Neural cell (in vitro differentiated cells): ENCODE measurements around the gene DMRTA1. TPM values are rescaled to one million over a fixed set of nuclear protein-coding genes. Genes with fewer than 3 reads are reported as not detected.

Experiments
- H2AFZ ChIP-seq: fragments of 200-600, 300-800 bp; sonication (generic), shearing (Covaris generic); 2 replicates; pipeline ENCODE4 v1.6.0; 2014; ENCODE audit warnings: low read depth, mild to moderate bottlenecking, antibody characterized with exemption, low read length, moderate library complexity
- H3F3A ChIP-seq: fragments of 200-600 bp; shearing (Covaris generic); 2 replicates; pipeline ENCODE4 v1.6.1; 2016; ENCODE audit warnings: mild to moderate bottlenecking, moderate library complexity, mixed read lengths, antibody characterized with exemption, low read length; ENCODE audit not compliant: insufficient read depth, poor library complexity, severe bottlenecking
- H3K27ac ChIP-seq: fragments of 200-600, 300-800 bp; sonication (generic), shearing (Covaris generic); 2 replicates; pipeline ENCODE4 v1.5.1; 2014; ENCODE audit warnings: mild to moderate bottlenecking, low read length, moderate library complexity
- H3K27me3 ChIP-seq: fragments of 300-800, 200-600 bp; sonication (generic), shearing (Covaris generic); 2 replicates; pipeline ENCODE4 v1.6.0; 2014; ENCODE audit warnings: mild to moderate bottlenecking, low read depth, low read length, moderate library complexity; ENCODE audit not compliant: insufficient read depth
- H3K36me3 ChIP-seq: fragments of 300-800, 200-600 bp; sonication (generic), shearing (Covaris generic); 2 replicates; pipeline ENCODE4 v1.5.1; 2014; ENCODE audit warnings: mild to moderate bottlenecking, antibody characterized with exemption, low read length, moderate library complexity; ENCODE audit not compliant: insufficient read depth
- H3K4me2 ChIP-seq: fragments of 300-800, 200-600 bp; sonication (generic), shearing (Covaris generic); 2 replicates; pipeline ENCODE4 v1.6.0; 2014; ENCODE audit warnings: mild to moderate bottlenecking, low read length
- H3K4me3 ChIP-seq: fragments of 300-800, 200-600 bp; sonication (generic), shearing (Covaris generic); 2 replicates; pipeline ENCODE4 v1.5.1; 2014; ENCODE audit warnings: mild to moderate bottlenecking, low read length, moderate library complexity
- H3K79me2 ChIP-seq: fragments of 200-600 bp; shearing (Covaris generic); replicated peaks from 2 replicates; pipeline ENCODE4 v1.6.0; 2014; ENCODE audit warnings: mild to moderate bottlenecking, low read length, moderate library complexity; ENCODE audit not compliant: insufficient read depth
- H3K9ac ChIP-seq: fragments of 300-800, 200-600 bp; sonication (generic), shearing (Covaris generic); 2 replicates; pipeline ENCODE4 v1.6.1; 2016; ENCODE audit warnings: mild to moderate bottlenecking, low read length, mixed read lengths
- H3K9me2 ChIP-seq: fragments of 200-600 bp; shearing (Covaris generic); 2 replicates; pipeline ENCODE4 v1.6.1; 2016; ENCODE audit warnings: mild to moderate bottlenecking, low read length, mixed read lengths; ENCODE audit not compliant: insufficient read depth
- H3K9me3 ChIP-seq: fragments of 200-600, 300-800 bp; sonication (generic), shearing (Covaris generic); 2 replicates; pipeline ENCODE4 v1.6.1; 2016; ENCODE audit warnings: mild to moderate bottlenecking, mixed run types, low read length, moderate library complexity, mixed read lengths
- H4K20me1 ChIP-seq: fragments of 200-600 bp; shearing (Covaris generic); 2 replicates; pipeline ENCODE4 v1.6.1; 2016; ENCODE audit warnings: mild to moderate bottlenecking, mixed run types; ENCODE audit not compliant: insufficient read depth
- EP300 ChIP-seq: fragments of 450-650 bp; conservative IDR thresholded peaks from 2 replicates; pipeline ENCODE4 v1.6.1; 2014; ENCODE audit warnings: antibody characterized with exemption, mild to moderate bottlenecking, moderate library complexity; ENCODE audit not compliant: poor library complexity, severe bottlenecking
- EZH2 ChIP-seq: fragments of 200-600, 300-800 bp; shearing (Covaris generic), sonication (generic); IDR thresholded peaks from 2 replicates; pipeline ENCODE4 v1.6.1; 2014; ENCODE audit warnings: antibody characterized with exemption, low read length, borderline replicate concordance, mild to moderate bottlenecking; ENCODE audit not compliant: insufficient read depth, poor library complexity, severe bottlenecking
- MXI1 ChIP-seq: fragments of 450-650 bp; conservative IDR thresholded peaks from 2 replicates; pipeline ENCODE4 v1.6.1; 2014; ENCODE audit warnings: antibody characterized with exemption, mild to moderate bottlenecking; ENCODE audit not compliant: poor library complexity, severe bottlenecking
- POLR2AphosphoS5 ChIP-seq: IDR thresholded peaks from 2 replicates; pipeline ENCODE4 v1.6.1; 2012
- RAD21 ChIP-seq: fragments of 450-650 bp; conservative IDR thresholded peaks from 2 replicates; pipeline ENCODE4 v1.6.1; 2014; ENCODE audit warnings: antibody characterized with exemption, mild to moderate bottlenecking, moderate library complexity
- SMC3 ChIP-seq: fragments of 450-650 bp; conservative IDR thresholded peaks from 2 replicates; pipeline ENCODE4 v1.6.1; 2014; ENCODE audit warnings: antibody characterized with exemption, mild to moderate bottlenecking, moderate library complexity; ENCODE audit not compliant: poor library complexity
- TAF1 ChIP-seq: IDR thresholded peaks from 2 replicates; pipeline ENCODE4 v1.6.1; 2012; ENCODE audit warnings: low read depth
- polyA plus RNA-seq: library from polyadenylated mRNA; depleted of rRNA; stranded (reverse); fragments of >200 nt; gene quantifications from 2 replicates; pipeline ENCODE4 v1.2.3, GENCODE V29; 2014
- TF ChIP-seq, protein P1 (sequence below): IDR thresholded peaks from 2 replicates; pipeline ENCODE4 v1.6.1; 2012; ENCODE audit warnings: borderline replicate concordance
- TF ChIP-seq, protein P2 (sequence below): fragments of 450-650 bp; IDR thresholded peaks from 2 replicates; pipeline ENCODE4 v1.5.1; 2014; ENCODE audit warnings: antibody characterized with exemption, mild to moderate bottlenecking, moderate library complexity; ENCODE audit not compliant: poor library complexity, severe bottlenecking

The DMRTA1 gene
- polyA plus RNA-seq, 1 donor from 2014 or later, result 0.64 TPM

DNA sequence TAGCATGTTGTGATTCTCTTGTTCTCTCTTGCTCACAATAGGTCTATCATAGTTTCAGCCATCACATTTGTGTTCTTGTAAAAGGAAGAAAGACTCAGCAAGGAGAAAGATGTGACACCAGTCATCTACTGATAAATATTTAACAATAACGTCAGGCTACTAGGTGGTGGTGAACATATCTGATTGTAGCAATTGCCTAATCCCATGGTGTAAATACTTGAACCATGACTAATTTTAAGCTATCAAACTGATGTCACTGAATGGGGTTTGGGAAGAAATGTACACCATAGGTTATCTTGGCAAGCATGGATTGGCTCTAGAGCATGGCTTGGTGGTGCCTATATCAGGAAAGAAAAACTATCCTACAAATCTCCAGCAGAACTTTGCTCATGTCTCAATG, 16.6 kb downstream of the DMRTA1 start:
- H2AFZ ChIP-seq, result no peak overlapping the region
- TF ChIP-seq, protein P1, sequence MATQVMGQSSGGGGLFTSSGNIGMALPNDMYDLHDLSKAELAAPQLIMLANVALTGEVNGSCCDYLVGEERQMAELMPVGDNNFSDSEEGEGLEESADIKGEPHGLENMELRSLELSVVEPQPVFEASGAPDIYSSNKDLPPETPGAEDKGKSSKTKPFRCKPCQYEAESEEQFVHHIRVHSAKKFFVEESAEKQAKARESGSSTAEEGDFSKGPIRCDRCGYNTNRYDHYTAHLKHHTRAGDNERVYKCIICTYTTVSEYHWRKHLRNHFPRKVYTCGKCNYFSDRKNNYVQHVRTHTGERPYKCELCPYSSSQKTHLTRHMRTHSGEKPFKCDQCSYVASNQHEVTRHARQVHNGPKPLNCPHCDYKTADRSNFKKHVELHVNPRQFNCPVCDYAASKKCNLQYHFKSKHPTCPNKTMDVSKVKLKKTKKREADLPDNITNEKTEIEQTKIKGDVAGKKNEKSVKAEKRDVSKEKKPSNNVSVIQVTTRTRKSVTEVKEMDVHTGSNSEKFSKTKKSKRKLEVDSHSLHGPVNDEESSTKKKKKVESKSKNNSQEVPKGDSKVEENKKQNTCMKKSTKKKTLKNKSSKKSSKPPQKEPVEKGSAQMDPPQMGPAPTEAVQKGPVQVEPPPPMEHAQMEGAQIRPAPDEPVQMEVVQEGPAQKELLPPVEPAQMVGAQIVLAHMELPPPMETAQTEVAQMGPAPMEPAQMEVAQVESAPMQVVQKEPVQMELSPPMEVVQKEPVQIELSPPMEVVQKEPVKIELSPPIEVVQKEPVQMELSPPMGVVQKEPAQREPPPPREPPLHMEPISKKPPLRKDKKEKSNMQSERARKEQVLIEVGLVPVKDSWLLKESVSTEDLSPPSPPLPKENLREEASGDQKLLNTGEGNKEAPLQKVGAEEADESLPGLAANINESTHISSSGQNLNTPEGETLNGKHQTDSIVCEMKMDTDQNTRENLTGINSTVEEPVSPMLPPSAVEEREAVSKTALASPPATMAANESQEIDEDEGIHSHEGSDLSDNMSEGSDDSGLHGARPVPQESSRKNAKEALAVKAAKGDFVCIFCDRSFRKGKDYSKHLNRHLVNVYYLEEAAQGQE, result no peak
- TF ChIP-seq RAD21 (no peak), TAF1 (no peak), EZH2 (no peak), POLR2AphosphoS5 (no peak), EP300 (no peak), SMC3 (no peak), MXI1 (no peak)
- TF ChIP-seq, protein P2, sequence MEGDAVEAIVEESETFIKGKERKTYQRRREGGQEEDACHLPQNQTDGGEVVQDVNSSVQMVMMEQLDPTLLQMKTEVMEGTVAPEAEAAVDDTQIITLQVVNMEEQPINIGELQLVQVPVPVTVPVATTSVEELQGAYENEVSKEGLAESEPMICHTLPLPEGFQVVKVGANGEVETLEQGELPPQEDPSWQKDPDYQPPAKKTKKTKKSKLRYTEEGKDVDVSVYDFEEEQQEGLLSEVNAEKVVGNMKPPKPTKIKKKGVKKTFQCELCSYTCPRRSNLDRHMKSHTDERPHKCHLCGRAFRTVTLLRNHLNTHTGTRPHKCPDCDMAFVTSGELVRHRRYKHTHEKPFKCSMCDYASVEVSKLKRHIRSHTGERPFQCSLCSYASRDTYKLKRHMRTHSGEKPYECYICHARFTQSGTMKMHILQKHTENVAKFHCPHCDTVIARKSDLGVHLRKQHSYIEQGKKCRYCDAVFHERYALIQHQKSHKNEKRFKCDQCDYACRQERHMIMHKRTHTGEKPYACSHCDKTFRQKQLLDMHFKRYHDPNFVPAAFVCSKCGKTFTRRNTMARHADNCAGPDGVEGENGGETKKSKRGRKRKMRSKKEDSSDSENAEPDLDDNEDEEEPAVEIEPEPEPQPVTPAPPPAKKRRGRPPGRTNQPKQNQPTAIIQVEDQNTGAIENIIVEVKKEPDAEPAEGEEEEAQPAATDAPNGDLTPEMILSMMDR, result no peak
- no peak overlapping the region for H3K9ac ChIP-seq
- H3K27me3 ChIP-seq, result no peaks in the 10 kb centered on the region
- H3K4me2 ChIP-seq, result no peak overlapping the region
- no peaks in the 10 kb centered on the region for H3K9me3 ChIP-seq
- H3K79me2 ChIP-seq, result no peaks in the 10 kb centered on the region
- H3K9me2 ChIP-seq, result no peaks in the 10 kb centered on the region
- H3K36me3 ChIP-seq, result no peaks in the 10 kb centered on the region
- no peaks in the 10 kb centered on the region for H3F3A ChIP-seq
- H3K4me3 ChIP-seq, result no peak overlapping the region
- no peak overlapping the region for H3K27ac ChIP-seq
- H4K20me1 ChIP-seq, result no peaks in the 10 kb centered on the region

GRCh38 chr9:22469928-22470544, 23.4 kb downstream of the DMRTA1 start:
- Histone ChIP-seq H3K27me3 (no peaks in the 10 kb centered on the region), H3K36me3 (no peaks in the 10 kb centered on the region), H3K4me3 (no peak overlapping the region), H4K20me1 (no peaks in the 10 kb centered on the region), H3K4me2 (no peak overlapping the region), H3K79me2 (no peaks in the 10 kb centered on the region), H3K9me2 (no peaks in the 10 kb centered on the region), H3K9ac (no peak overlapping the region), H3K9me3 (no peaks in the 10 kb centered on the region), H3F3A (no peaks in the 10 kb centered on the region), H3K27ac (no peak overlapping the region), H2AFZ (no peak overlapping the region)
- TF ChIP-seq SMC3 (peak; percentile 80), MXI1 (no peak), RAD21 (peak; percentile 83)
- TF ChIP-seq, protein P2, result peak; percentile 80
